K562 (cell line): ENCODE data around the gene CCDC7. TPM values are rescaled to one million over a fixed set of nuclear protein-coding genes. Genes with fewer than 3 reads are reported as not detected.

Experiments
- CBX2 ChIP-seq: fragments of 200-600 bp; sonication (generic); IDR thresholded peaks from one replicate; pipeline ENCODE4 v1.6.1; 2012; ENCODE audit warnings: mild to moderate bottlenecking, low read length, inconsistent platforms; ENCODE audit not compliant: insufficient read depth, poor library complexity, severe bottlenecking
- FOXJ2 ChIP-seq: fragments of 200-800 bp; sonication (Bioruptor generic); IDR thresholded peaks from 2 replicates; pipeline ENCODE4 v1.6.1; 2016; ENCODE audit warnings: missing genetic modification characterization, missing compliant biosample characterization
- FOXO4 ChIP-seq: fragments of 450-650 bp; formaldehyde crosslinking; IDR thresholded peaks from 2 replicates; pipeline ENCODE4 v1.4.0; 2020; ENCODE audit warnings: mild to moderate bottlenecking, moderate library complexity
- GTF2E2 ChIP-seq: fragments of 200-800 bp; sonication (Bioruptor generic); IDR thresholded peaks from 2 replicates; pipeline ENCODE4 v1.6.1; 2016; ENCODE audit warnings: missing genetic modification characterization, missing compliant biosample characterization
- HDAC2 ChIP-seq: fragments of 450-650 bp; IDR thresholded peaks from 2 replicates; pipeline ENCODE4 v1.6.1; 2016; ENCODE audit warnings: mild to moderate bottlenecking
- LCOR ChIP-seq: sonication (generic); formaldehyde crosslinking; IDR thresholded peaks from 2 replicates; pipeline ENCODE4 v1.8.0; 2022; ENCODE audit warnings: mild to moderate bottlenecking, missing genetic modification reagents
- LEF1 ChIP-seq: fragments of 450-650 bp; IDR thresholded peaks from 2 replicates; pipeline ENCODE4 v1.6.1; 2016; ENCODE audit warnings: mild to moderate bottlenecking
- MEIS2 ChIP-seq: fragments of 450-650 bp; IDR thresholded peaks from 2 replicates; pipeline ENCODE4 v1.6.1; 2014; ENCODE audit warnings: mild to moderate bottlenecking; ENCODE audit not compliant: partially characterized antibody
- NFE2 ChIP-seq: IDR thresholded peaks from 2 replicates; pipeline ENCODE4 v1.6.1; 2014; ENCODE audit warnings: antibody characterized with exemption, low read depth
- TBP ChIP-seq: optimal IDR thresholded peaks from 2 replicates; pipeline ENCODE3; 2011; ENCODE audit warnings: low read depth, low read length, improper control_type of control experiment
- THRAP3 ChIP-seq: fragments of 450-650 bp; IDR thresholded peaks from 2 replicates; pipeline ENCODE4 v1.6.1; 2016; ENCODE audit warnings: mild to moderate bottlenecking, inconsistent platforms, borderline replicate concordance
- ZBTB49 ChIP-seq: sonication (generic); formaldehyde crosslinking; IDR thresholded peaks from 2 replicates; pipeline ENCODE4 v1.8.0; 2022; ENCODE audit warnings: missing genetic modification reagents, mild to moderate bottlenecking, borderline replicate concordance
- ZNF24 ChIP-seq: fragments of 450-650 bp; IDR thresholded peaks from 2 replicates; pipeline ENCODE4 v1.6.1; 2016
- ZNF766 ChIP-seq: fragments of 200-800 bp; sonication (Bioruptor generic); conservative IDR thresholded peaks from 2 replicates; pipeline ENCODE4 v1.6.1; 2016; ENCODE audit warnings: missing genetic modification characterization, missing compliant biosample characterization
- polyA plus RNA-seq, 8 experiments: library from polyadenylated mRNA; depleted of rRNA in 4 of 8; stranded (reverse) in 5 of 8; unstranded in 3 of 8; fragments of >200 nt; fragmentation: Nextera tagmentation in 2 of 8; fragmentation: Illumina TruSeq in 1 of 8; extraction: Ambion mirVana in 2 of 8; extraction: Trizol in 1 of 8; gene quantifications; 2 replicates each; pipeline versions ENCODE4 v1.2.1 to v1.2.3, GENCODE V29; 2011 to 2014; ENCODE audit warnings: inconsistent platforms in 1 of 8, missing spikeins in 1 of 8
- total RNA-seq, 7 experiments: library from RNA; depleted of rRNA in 6 of 7; stranded (reverse); fragments of >200 nt in 6 of 7; fragmentation: Illumina TruSeq in 2 of 7; extraction: Trizol in 2 of 7; gene quantifications; 2 replicates each; pipeline versions ENCODE4 v1.2.1 to v1.2.3, GENCODE V29; 2011 to 2021; ENCODE audit warnings: low replicate concordance in 1 of 7
- TF ChIP-seq, protein P1 (sequence below): fragments of 450-650 bp; IDR thresholded peaks from 2 replicates; pipeline ENCODE4 v1.6.1; 2016; ENCODE audit warnings: borderline replicate concordance
- TF ChIP-seq, protein P2 (sequence below): fragments of 200-800 bp; sonication (Bioruptor generic); IDR thresholded peaks from 2 replicates; pipeline ENCODE4 v1.6.1; 2016; ENCODE audit warnings: missing genetic modification characterization, missing compliant biosample characterization

Gene CCDC7
- total and polyA plus RNA-seq, 9 of the 15 experiments (the other 6 are each of a cell fraction or from before 2014, with no cell fraction given): 1.5 to 6.6 (median 2.7) TPM

- TF ChIP-seq NFE2 (0 out of 2 replicates have a peak, but pooled peaks have one; percentile 6), FOXJ2 (peak; percentile 64; the same call in 1 of the 2 replicates), HDAC2 (0 out of 2 replicates have a peak, but pooled peaks have one; percentile 9), LCOR (CRISPR knock-in tag) (peak; percentile 5; the same call in 1 of the 2 replicates), GTF2E2 (tag) (peak; percentile 10; the same call in 1 of the 2 replicates), MEIS2 (peak; percentile 18), ZNF766 (no peak), CBX2 (no peak), ZBTB49 (CRISPR knock-in tag) (no peak), THRAP3 (no peak), FOXO4 (CRISPR knock-in tag) (no peak), LEF1 (no peak), ZNF24 (peak; percentile 8; the same call in 1 of the 2 replicates), TBP (peak; percentile 34)
- TF ChIP-seq, protein P1, sequence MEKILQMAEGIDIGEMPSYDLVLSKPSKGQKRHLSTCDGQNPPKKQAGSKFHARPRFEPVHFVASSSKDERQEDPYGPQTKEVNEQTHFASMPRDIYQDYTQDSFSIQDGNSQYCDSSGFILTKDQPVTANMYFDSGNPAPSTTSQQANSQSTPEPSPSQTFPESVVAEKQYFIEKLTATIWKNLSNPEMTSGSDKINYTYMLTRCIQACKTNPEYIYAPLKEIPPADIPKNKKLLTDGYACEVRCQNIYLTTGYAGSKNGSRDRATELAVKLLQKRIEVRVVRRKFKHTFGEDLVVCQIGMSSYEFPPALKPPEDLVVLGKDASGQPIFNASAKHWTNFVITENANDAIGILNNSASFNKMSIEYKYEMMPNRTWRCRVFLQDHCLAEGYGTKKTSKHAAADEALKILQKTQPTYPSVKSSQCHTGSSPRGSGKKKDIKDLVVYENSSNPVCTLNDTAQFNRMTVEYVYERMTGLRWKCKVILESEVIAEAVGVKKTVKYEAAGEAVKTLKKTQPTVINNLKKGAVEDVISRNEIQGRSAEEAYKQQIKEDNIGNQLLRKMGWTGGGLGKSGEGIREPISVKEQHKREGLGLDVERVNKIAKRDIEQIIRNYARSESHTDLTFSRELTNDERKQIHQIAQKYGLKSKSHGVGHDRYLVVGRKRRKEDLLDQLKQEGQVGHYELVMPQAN: 0 out of 2 replicates have a peak, but pooled peaks have one; percentile 49
- TF ChIP-seq, protein P2, sequence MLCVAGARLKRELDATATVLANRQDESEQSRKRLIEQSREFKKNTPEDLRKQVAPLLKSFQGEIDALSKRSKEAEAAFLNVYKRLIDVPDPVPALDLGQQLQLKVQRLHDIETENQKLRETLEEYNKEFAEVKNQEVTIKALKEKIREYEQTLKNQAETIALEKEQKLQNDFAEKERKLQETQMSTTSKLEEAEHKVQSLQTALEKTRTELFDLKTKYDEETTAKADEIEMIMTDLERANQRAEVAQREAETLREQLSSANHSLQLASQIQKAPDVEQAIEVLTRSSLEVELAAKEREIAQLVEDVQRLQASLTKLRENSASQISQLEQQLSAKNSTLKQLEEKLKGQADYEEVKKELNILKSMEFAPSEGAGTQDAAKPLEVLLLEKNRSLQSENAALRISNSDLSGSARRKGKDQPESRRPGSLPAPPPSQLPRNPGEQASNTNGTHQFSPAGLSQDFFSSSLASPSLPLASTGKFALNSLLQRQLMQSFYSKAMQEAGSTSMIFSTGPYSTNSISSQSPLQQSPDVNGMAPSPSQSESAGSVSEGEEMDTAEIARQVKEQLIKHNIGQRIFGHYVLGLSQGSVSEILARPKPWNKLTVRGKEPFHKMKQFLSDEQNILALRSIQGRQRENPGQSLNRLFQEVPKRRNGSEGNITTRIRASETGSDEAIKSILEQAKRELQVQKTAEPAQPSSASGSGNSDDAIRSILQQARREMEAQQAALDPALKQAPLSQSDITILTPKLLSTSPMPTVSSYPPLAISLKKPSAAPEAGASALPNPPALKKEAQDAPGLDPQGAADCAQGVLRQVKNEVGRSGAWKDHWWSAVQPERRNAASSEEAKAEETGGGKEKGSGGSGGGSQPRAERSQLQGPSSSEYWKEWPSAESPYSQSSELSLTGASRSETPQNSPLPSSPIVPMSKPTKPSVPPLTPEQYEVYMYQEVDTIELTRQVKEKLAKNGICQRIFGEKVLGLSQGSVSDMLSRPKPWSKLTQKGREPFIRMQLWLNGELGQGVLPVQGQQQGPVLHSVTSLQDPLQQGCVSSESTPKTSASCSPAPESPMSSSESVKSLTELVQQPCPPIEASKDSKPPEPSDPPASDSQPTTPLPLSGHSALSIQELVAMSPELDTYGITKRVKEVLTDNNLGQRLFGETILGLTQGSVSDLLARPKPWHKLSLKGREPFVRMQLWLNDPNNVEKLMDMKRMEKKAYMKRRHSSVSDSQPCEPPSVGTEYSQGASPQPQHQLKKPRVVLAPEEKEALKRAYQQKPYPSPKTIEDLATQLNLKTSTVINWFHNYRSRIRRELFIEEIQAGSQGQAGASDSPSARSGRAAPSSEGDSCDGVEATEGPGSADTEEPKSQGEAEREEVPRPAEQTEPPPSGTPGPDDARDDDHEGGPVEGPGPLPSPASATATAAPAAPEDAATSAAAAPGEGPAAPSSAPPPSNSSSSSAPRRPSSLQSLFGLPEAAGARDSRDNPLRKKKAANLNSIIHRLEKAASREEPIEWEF (CRISPR knock-in tag): 0 out of 2 replicates have a peak, but pooled peaks have one; percentile 55
Measured at GRCh38 chr10:32446536-32447406, 831 bp downstream of the CCDC7 start (continued).
